Measurements from ENCODE around the gene XKR3. TPM values are rescaled to one million over a fixed set of nuclear protein-coding genes. Genes with fewer than 3 reads are reported as not detected.
"Not testable (repeated sequence)": the region's sequence is repeated elsewhere in the genome, so short reads cannot be mapped to it uniquely, and the experiment has no call there.

The XKR3 gene
- total RNA-seq, 1 donor from 2014 or later = not detected

DNA sequence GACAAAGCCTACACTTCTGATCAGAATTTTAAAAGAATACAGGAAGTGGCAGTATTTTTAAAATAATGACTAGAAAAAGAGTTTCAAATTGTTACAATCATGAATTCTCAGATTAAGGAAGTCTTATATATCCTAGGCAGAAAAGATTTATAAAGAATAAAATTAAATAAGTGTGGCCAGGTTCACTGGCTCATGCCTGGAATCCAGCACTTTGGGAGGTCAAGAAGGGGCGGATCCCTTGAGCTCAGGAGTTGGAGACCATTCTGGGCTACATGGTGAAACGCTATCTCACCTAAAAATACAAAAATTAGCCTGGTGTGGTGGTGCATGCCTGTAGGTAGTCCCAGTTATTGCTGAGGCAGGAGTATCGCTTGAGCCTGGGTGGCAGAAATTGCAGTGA lies 24.1 kb downstream of the XKR3 start:
- peaks cover 27% of the 10 kb centered on the region for H3K9me3 Mint-ChIP-seq (ENCODE audit: low read depth)
- DNase-seq (ENCODE audit: low spot score) = no peak
- TF ChIP-seq, protein P1, sequence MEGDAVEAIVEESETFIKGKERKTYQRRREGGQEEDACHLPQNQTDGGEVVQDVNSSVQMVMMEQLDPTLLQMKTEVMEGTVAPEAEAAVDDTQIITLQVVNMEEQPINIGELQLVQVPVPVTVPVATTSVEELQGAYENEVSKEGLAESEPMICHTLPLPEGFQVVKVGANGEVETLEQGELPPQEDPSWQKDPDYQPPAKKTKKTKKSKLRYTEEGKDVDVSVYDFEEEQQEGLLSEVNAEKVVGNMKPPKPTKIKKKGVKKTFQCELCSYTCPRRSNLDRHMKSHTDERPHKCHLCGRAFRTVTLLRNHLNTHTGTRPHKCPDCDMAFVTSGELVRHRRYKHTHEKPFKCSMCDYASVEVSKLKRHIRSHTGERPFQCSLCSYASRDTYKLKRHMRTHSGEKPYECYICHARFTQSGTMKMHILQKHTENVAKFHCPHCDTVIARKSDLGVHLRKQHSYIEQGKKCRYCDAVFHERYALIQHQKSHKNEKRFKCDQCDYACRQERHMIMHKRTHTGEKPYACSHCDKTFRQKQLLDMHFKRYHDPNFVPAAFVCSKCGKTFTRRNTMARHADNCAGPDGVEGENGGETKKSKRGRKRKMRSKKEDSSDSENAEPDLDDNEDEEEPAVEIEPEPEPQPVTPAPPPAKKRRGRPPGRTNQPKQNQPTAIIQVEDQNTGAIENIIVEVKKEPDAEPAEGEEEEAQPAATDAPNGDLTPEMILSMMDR (IDR thresholded peaks at IDR 0.05) = no peak
- no peaks in the 10 kb centered on the region for H3K4me1 Mint-ChIP-seq (ENCODE audit: low read depth)
- H3K27ac Mint-ChIP-seq (ENCODE audit: unreplicated experiment) = no peak overlapping the region
- no peak overlapping the region for H3K4me3 Mint-ChIP-seq (ENCODE audit: unreplicated experiment)
- H3K36me3 Mint-ChIP-seq (ENCODE audit: low read depth) = no peaks in the 10 kb centered on the region
- H3K27me3 Mint-ChIP-seq (ENCODE audit: low read depth) = no peaks in the 10 kb centered on the region

DNA sequence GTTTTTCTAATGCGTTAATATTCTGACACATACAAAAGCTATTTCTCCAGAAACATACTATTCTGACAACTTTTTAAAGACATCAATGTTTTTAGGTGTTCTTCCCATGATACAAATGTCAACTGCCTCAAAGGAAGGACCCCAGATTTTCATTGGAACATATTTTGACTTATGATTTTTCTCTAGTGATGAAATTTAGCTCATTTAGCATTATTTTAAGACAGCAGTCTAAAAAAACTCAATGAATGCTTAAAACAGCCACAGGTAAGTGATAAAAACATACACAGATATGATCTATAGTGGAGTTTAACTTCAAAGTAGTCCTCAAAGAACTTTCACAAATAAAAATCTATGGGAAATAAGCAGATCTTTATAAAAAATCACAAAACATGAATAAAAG lies 24.9 kb downstream of the XKR3 start:
- H3K27ac Mint-ChIP-seq (ENCODE audit: unreplicated experiment) = no peak overlapping the region
- H3K36me3 Mint-ChIP-seq (ENCODE audit: low read depth) = no peaks in the 10 kb centered on the region
- peaks cover 31% of the 10 kb centered on the region for H3K9me3 Mint-ChIP-seq (ENCODE audit: low read depth)
- no peak overlapping the region for H3K4me3 Mint-ChIP-seq (ENCODE audit: unreplicated experiment)
- no peak for DNase-seq (ENCODE audit: low spot score)
- TF ChIP-seq, protein P1 (IDR thresholded peaks at IDR 0.05) = no peak
- no peaks in the 10 kb centered on the region for H3K27me3 Mint-ChIP-seq (ENCODE audit: low read depth)
- no peaks in the 10 kb centered on the region for H3K4me1 Mint-ChIP-seq (ENCODE audit: low read depth)

DNA sequence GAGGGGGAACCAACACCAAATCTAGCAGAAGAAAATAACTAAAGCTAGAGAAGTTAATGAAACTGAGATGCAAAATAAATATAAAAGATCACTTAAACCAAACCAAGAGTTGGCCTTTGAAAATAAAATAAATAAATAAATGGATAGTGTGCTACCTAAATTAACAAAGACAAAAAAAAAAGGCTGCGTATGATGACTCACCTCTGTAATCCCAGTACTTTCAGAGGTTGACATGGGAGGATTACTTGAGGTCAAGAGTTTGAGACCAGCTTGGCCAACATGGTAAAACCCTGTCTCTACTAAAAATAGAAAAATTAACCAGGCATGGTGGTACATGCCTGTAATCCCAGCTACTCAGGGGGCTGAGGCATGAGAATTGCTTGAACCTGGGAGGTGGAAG lies 29.7 kb downstream of the XKR3 start:
- H3K27ac Mint-ChIP-seq (ENCODE audit: unreplicated experiment); DNase-seq (ENCODE audit: low spot score); H3K27me3 Mint-ChIP-seq (ENCODE audit: low read depth); H3K4me3 Mint-ChIP-seq (ENCODE audit: unreplicated experiment); H3K4me1 Mint-ChIP-seq (ENCODE audit: low read depth); H3K36me3 Mint-ChIP-seq (ENCODE audit: low read depth): not testable (repeated sequence)
- peaks cover 48% of the 10 kb centered on the region for H3K9me3 Mint-ChIP-seq (ENCODE audit: low read depth)

DNA sequence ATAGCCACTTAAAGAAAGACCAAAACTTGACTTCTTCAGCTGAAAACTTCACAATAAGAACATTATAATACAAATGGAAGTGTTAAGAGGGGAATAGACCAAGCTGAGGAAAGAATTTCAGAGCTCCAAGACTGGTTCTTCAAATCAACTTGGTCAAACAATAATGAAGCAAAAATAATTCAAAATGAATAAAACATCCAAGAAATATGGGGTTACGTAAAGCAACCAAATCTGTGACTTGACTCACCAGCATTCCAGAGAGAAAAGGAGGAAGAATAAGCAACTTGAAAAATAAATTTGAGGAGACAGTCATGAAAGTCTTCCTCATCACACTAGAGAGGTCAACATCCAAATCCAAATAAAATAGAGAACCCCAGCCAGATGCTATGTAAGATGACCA lies 31.4 kb downstream of the XKR3 start:
- no peak for DNase-seq (ENCODE audit: low spot score)
- Mint-ChIP-seq H3K27me3 (ENCODE audit: low read depth) (no peaks in the 10 kb centered on the region), H3K27ac (ENCODE audit: unreplicated experiment) (no peak overlapping the region), H3K4me1 (ENCODE audit: low read depth) (no peaks in the 10 kb centered on the region), H3K4me3 (ENCODE audit: unreplicated experiment) (no peak overlapping the region), H3K9me3 (ENCODE audit: low read depth) (peaks cover 50% of the 10 kb centered on the region), H3K36me3 (ENCODE audit: low read depth) (no peaks in the 10 kb centered on the region)
- TF ChIP-seq, protein P1 (IDR thresholded peaks at IDR 0.05) = no peak

DNA sequence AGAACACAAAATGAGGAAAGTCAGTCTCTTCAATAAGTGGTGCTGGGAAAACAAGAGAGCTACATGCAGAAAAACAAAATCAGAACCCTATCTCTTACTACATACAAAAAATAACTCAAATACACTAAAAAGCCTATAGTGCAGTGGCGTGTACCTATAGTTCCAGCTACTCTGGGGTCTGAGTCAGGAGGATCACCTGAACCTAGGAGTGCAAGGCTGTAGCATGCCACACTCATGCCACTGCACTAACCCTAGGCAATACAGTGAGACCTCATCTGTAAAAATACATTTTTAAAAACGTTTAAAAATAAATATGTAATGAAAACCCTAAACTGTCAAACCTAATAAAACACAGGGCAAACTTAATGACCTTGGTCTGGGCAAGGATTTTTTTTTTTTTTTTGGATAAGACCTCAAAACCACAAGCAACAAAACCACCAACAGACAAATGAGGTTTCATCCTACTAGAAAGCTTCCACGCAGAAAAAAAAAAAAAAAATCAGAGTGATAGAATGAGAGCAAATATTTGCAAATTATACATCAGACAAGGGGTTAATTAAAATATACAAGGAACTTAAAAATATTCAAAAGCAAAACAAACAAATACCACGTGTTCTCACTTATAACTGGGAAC lies 35.2 kb downstream of the XKR3 start:
- TF ChIP-seq, protein P1 (IDR thresholded peaks at IDR 0.05) = no peak
- no peaks in the 10 kb centered on the region for H3K36me3 Mint-ChIP-seq (ENCODE audit: low read depth)
- DNase-seq (ENCODE audit: low spot score) = no peak

DNA sequence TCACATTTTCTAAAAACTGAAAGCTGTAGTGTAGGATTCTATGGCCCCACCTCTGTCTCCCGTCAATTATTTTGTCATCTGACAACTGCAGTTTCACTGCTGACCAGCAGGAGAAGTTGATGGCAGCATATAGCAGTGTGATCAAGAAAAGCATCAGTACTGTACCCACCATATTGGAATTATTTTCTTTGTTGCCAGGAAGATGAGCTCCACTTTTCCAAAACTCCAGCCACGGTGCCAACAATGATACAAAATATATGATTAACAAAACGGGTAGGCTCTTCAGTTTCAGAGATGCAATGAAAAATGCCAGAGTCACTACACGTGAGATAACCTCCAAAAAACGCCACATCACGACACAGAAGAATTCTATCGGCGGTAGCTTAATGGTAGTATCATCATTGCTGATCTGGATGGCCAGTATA lies 41.3 kb downstream of the XKR3 start:
- Mint-ChIP-seq H3K27ac (ENCODE audit: unreplicated experiment) (no peak overlapping the region), H3K27me3 (ENCODE audit: low read depth) (no peaks in the 10 kb centered on the region), H3K4me1 (ENCODE audit: low read depth) (no peaks in the 10 kb centered on the region), H3K36me3 (ENCODE audit: low read depth) (no peaks in the 10 kb centered on the region), H3K4me3 (ENCODE audit: unreplicated experiment) (no peak overlapping the region), H3K9me3 (ENCODE audit: low read depth) (peaks cover 48% of the 10 kb centered on the region)
- TF ChIP-seq, protein P1 (IDR thresholded peaks at IDR 0.05) = peak; percentile 19
- no peak for DNase-seq (ENCODE audit: low spot score)

More for the DNA sequence above, 35.2 kb downstream of the XKR3 start:
- Mint-ChIP-seq H3K27ac (ENCODE audit: unreplicated experiment) (no peak overlapping the region), H3K9me3 (ENCODE audit: low read depth) (peaks cover 51% of the 10 kb centered on the region), H3K27me3 (ENCODE audit: low read depth) (no peaks in the 10 kb centered on the region), H3K4me3 (ENCODE audit: unreplicated experiment) (no peak overlapping the region), H3K4me1 (ENCODE audit: low read depth) (no peaks in the 10 kb centered on the region)
